Endodermal cell (in vitro differentiated cells): ENCODE data around the gene CXCL6. TPM values are rescaled to one million over a fixed set of nuclear protein-coding genes. Genes with fewer than 3 reads are reported as not detected.
A peak's percentile ranks its signal among the peaks of the same experiment; 100 is the strongest.

ENCODE experiments used
- DNase-seq: peaks from one replicate; pipeline ENCODE4 v3.0.0-alpha.2; 2017
- H3K27ac ChIP-seq: 2 replicates; pipeline ENCODE4 v1.5.1; 2013; ENCODE audit warnings: mild to moderate bottlenecking, low read depth, low read length, moderate library complexity
- H3K27me3 ChIP-seq: 2 replicates; pipeline ENCODE4 v1.6.1; 2013; ENCODE audit warnings: mild to moderate bottlenecking, low read length, moderate library complexity; ENCODE audit not compliant: insufficient read depth, control insufficient read depth, poor library complexity, severe bottlenecking
- H3K36me3 ChIP-seq: 2 replicates; pipeline ENCODE4 v1.7.0; 2013; ENCODE audit warnings: mild to moderate bottlenecking, low read length, moderate library complexity; ENCODE audit not compliant: control insufficient read depth, insufficient read depth
- H3K4me1 ChIP-seq: one replicate; pipeline ENCODE4 v1.7.0; 2013; ENCODE audit warnings: low read length; ENCODE audit not compliant: control insufficient read depth, insufficient read depth
- H3K4me3 ChIP-seq: 2 replicates; pipeline ENCODE4 v1.5.1; 2013; ENCODE audit warnings: mild to moderate bottlenecking, low read length, moderate library complexity
- H3K9ac ChIP-seq: 2 replicates; pipeline ENCODE4 v1.6.1; 2013; ENCODE audit warnings: mild to moderate bottlenecking, low read length, moderate library complexity; ENCODE audit not compliant: poor library complexity, severe bottlenecking; ENCODE audit errors: extremely low read depth
- H3K9me3 ChIP-seq: 2 replicates; pipeline ENCODE4 v1.6.1; 2013; ENCODE audit warnings: mild to moderate bottlenecking, low read length, moderate library complexity; ENCODE audit not compliant: control insufficient read depth
- H3K27ac Mint-ChIP-seq: 2 replicates; pipeline ENCODE4 v1.8.0; 2020; ENCODE audit warnings: mixed read lengths
- H3K27me3 Mint-ChIP-seq: 2 replicates; pipeline ENCODE4 v1.8.0; 2021; ENCODE audit warnings: mild to moderate bottlenecking, mixed read lengths; ENCODE audit not compliant: insufficient read depth
- H3K36me3 Mint-ChIP-seq: 2 replicates; pipeline ENCODE4 v1.8.0; 2020; ENCODE audit warnings: low read depth, mixed read lengths
- H3K4me1 Mint-ChIP-seq: 2 replicates; pipeline ENCODE4 v1.8.0; 2020; ENCODE audit warnings: mixed read lengths
- H3K4me3 Mint-ChIP-seq: 2 replicates; pipeline ENCODE4 v1.8.0; 2020; ENCODE audit warnings: mild to moderate bottlenecking, moderate library complexity, mixed read lengths
- H3K9me3 Mint-ChIP-seq: 2 replicates; pipeline ENCODE4 v1.8.0; 2020; ENCODE audit warnings: mild to moderate bottlenecking, mixed read lengths
- WGBS, 2 experiments: methylation state at CpG; one replicate each; pipeline versions ENCODE4 v1.1.5 to v1.1.7; 2013; ENCODE audit warnings: missing lambda C conversion rate in 2 of 2, mixed read lengths in 1 of 2; ENCODE audit not compliant: insufficient coverage in 1 of 2, insufficient read length in 1 of 2; 5-methylcytosine and 5-hydroxymethylcytosine counted together
- total RNA-seq, 2 donors: library from RNA; stranded (reverse); fragmentation: NEBNext Ultra II Directional in 1 of 2; extraction: Animal tissue kit (Norgen Biotek cat#: 25700) in 1 of 2; gene quantifications; 2 replicates in 1 of 2; 3 replicates in 1 of 2; pipeline ENCODE4 v1.2.1, GENCODE V29; 2021
- TF ChIP-seq, protein P1 (sequence below): fragments of 200-600 bp; sonication (generic); conservative IDR thresholded peaks from 2 replicates; pipeline ENCODE4 v1.5.0; 2021; ENCODE audit warnings: antibody characterized with exemption, mild to moderate bottlenecking

The CXCL6 gene
- total RNA-seq, 2 donors from 2014 or later, result 0.46 to 1.2 TPM

DNA sequence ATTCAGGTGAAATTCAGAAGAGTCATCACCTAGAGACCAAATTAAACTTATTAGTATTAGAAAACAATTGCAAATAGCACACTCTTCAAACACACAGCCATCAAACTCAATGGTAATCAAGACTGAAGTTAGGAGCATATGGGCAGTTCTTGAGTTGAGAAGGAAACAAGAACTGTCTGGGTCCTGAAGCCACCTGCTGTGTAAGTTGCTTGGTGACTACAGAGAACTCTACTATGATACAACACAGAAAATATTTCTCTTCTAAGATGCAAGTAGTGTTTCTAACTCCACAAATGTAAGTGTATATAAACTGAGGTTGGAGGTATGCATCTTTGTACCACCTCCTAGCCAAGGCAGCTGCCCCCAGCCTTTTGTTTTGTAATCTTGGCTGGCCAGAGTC, 16.3 kb downstream of the CXCL6 start:
- Mint-ChIP-seq H3K36me3 (no peaks in the 10 kb centered on the region), H3K27me3 (peaks cover 53% of the 10 kb centered on the region), H3K4me1 (peaks cover 4% of the 10 kb centered on the region), H3K4me3 (no peak overlapping the region), H3K27ac (no peak overlapping the region), H3K9me3 (no peaks in the 10 kb centered on the region)
- no peaks in the 10 kb centered on the region for H3K4me1 ChIP-seq
- no peak overlapping the region for H3K4me3 ChIP-seq
- H3K27me3 ChIP-seq, result no peaks in the 10 kb centered on the region
- no peak for DNase-seq
- H3K9ac ChIP-seq, result no peak overlapping the region
- no peaks in the 10 kb centered on the region for H3K36me3 ChIP-seq
- TF ChIP-seq, protein P1, sequence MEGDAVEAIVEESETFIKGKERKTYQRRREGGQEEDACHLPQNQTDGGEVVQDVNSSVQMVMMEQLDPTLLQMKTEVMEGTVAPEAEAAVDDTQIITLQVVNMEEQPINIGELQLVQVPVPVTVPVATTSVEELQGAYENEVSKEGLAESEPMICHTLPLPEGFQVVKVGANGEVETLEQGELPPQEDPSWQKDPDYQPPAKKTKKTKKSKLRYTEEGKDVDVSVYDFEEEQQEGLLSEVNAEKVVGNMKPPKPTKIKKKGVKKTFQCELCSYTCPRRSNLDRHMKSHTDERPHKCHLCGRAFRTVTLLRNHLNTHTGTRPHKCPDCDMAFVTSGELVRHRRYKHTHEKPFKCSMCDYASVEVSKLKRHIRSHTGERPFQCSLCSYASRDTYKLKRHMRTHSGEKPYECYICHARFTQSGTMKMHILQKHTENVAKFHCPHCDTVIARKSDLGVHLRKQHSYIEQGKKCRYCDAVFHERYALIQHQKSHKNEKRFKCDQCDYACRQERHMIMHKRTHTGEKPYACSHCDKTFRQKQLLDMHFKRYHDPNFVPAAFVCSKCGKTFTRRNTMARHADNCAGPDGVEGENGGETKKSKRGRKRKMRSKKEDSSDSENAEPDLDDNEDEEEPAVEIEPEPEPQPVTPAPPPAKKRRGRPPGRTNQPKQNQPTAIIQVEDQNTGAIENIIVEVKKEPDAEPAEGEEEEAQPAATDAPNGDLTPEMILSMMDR, result no peak
- no peaks in the 10 kb centered on the region for H3K9me3 ChIP-seq
- H3K27ac ChIP-seq, result no peak overlapping the region

DNA sequence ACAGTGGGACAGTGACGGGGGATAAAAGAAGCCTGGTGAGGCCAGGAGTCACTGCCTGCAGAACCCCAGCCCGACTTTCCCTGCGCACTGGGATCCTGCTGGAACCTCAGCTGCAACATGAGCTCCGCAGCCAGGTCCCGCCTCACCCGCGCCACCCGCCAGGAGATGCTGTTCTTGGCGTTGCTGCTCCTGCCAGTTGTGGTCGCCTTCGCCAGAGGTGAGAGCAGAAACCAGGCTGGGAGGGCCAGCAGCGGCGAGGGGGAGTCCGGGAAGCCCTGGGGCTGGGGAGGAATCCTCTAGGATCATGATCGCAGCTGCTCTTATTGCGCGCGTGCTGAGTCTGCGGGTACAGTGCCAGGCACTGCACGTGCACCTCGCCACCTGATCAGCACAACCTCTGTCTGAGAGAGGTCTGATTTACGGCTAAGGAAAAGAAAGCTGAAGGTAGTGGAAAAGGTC, 16.8 kb downstream of the CXCL6 start, which contains the start of gene PF4V1:
TSS of gene PF4V1 (plus strand) at position 51 of the 459 bp plus-strand sequence. CDS start at position 118, 67 bp downstream.
- peak within 1 kb of the TSS; percentile 39 for H3K4me3 Mint-ChIP-seq
- Histone ChIP-seq H3K9ac (no peak within 1 kb of the TSS), H3K27me3 (no peaks in the 10 kb centered on the region), H3K27ac (no peak within 1 kb of the TSS), H3K9me3 (no peaks in the 10 kb centered on the region), H3K36me3 (no peaks in the 10 kb centered on the region), H3K4me3 (no peak within 1 kb of the TSS), H3K4me1 (no peaks in the 10 kb centered on the region)
- 91 to 92% methylated on average over 21 to 22 of the region's 22 CpGs for WGBS, 2 experiments
- H3K36me3 Mint-ChIP-seq, result no peaks in the 10 kb centered on the region
- no peaks in the 10 kb centered on the region for H3K9me3 Mint-ChIP-seq
- TF ChIP-seq, protein P1, result peak; percentile 69
- peaks cover 48% of the 10 kb centered on the region for H3K27me3 Mint-ChIP-seq
- peaks cover 4% of the 10 kb centered on the region for H3K4me1 Mint-ChIP-seq
- peak; percentile 93 for DNase-seq
- H3K27ac Mint-ChIP-seq, result no peak within 1 kb of the TSS

DNA sequence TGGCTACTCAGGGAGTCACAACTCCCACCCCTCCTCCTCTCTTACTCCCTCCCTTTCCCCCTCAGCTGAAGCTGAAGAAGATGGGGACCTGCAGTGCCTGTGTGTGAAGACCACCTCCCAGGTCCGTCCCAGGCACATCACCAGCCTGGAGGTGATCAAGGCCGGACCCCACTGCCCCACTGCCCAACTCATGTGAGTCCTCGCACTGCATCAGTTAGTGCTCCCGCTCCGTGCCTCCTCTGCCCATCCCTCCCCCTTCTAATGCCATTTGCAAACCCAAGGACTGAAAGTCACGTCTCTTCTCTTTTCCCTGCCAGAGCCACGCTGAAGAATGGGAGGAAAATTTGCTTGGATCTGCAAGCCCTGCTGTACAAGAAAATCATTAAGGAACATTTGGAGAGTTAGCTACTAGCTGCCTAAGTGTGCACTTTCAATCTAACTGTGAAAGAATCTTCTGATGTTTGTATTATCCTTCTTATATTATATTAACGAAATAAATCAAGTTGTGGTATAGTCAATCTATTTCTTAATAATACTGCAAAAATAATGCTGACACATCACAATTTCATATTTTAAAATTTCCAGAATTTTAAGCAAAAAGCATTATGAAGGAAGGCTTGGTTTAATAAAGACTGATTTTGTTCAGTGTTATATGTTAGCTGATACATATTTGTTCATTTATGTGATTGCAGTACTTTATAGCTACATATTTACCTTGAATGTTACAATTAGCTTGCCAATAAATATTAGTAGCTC, 17.4 kb downstream of the CXCL6 start:
- Histone ChIP-seq H3K27ac (no peak overlapping the region), H3K9me3 (no peaks in the 10 kb centered on the region), H3K4me3 (no peak overlapping the region), H3K27me3 (no peaks in the 10 kb centered on the region), H3K9ac (no peak overlapping the region), H3K4me1 (no peaks in the 10 kb centered on the region), H3K36me3 (no peaks in the 10 kb centered on the region)
- H3K4me3 Mint-ChIP-seq, result peak overlapping the region; percentile 39
- DNase-seq, result no peak
- TF ChIP-seq, protein P1, result no peak
- H3K36me3 Mint-ChIP-seq, result no peaks in the 10 kb centered on the region
- H3K27me3 Mint-ChIP-seq, result peaks cover 41% of the 10 kb centered on the region
- H3K4me1 Mint-ChIP-seq, result peaks cover 4% of the 10 kb centered on the region
- H3K9me3 Mint-ChIP-seq, result no peaks in the 10 kb centered on the region
- 80 to 84% methylated on average over 1 to 7 of the region's 8 CpGs for WGBS, 2 experiments
- H3K27ac Mint-ChIP-seq, result no peak overlapping the region
